Karpas-422 (cell line): ENCODE results near the gene DBNL. TPM values are rescaled to one million over a fixed set of nuclear protein-coding genes. Genes with fewer than 3 reads are reported as not detected.

ENCODE experiments used
- DNase-seq: peaks from one replicate; pipeline ENCODE4 v3.0.0-alpha.2; 2015
- H2AFZ ChIP-seq: fragments of 200-600 bp; sonication (generic); 2 replicates; pipeline ENCODE4 v1.6.1; 2014; ENCODE audit warnings: antibody characterized with exemption, low read length, mixed read lengths
- H3K27ac ChIP-seq: fragments of 200-600 bp; sonication (generic); 2 replicates; pipeline ENCODE4 v1.5.1; 2014; ENCODE audit warnings: mild to moderate bottlenecking, low read length, moderate library complexity
- H3K27me3 ChIP-seq: fragments of 200-600 bp; sonication (generic); 2 replicates; pipeline ENCODE4 v1.6.1; 2014; ENCODE audit warnings: low read length, mixed read lengths
- H3K36me3 ChIP-seq: fragments of 200-600 bp; sonication (generic); 2 replicates; pipeline ENCODE4 v1.6.1; 2014; ENCODE audit warnings: low read length, mixed read lengths; ENCODE audit not compliant: insufficient read depth
- H3K4me1 ChIP-seq: fragments of 200-600 bp; sonication (generic); 2 replicates; pipeline ENCODE4 v1.6.1; 2014; ENCODE audit warnings: mild to moderate bottlenecking, low read length, mixed read lengths
- H3K4me2 ChIP-seq: fragments of 200-600 bp; sonication (generic); 2 replicates; pipeline ENCODE4 v1.6.1; 2014; ENCODE audit warnings: low read length, low read depth, mild to moderate bottlenecking; ENCODE audit not compliant: poor library complexity, severe bottlenecking
- H3K4me3 ChIP-seq: fragments of 200-600 bp; sonication (generic); 2 replicates; pipeline ENCODE4 v1.5.1; 2014; ENCODE audit warnings: mild to moderate bottlenecking, antibody characterized with exemption, low read length, mixed read lengths
- H3K79me2 ChIP-seq: fragments of 200-600 bp; sonication (generic); 2 replicates; pipeline ENCODE4 v1.6.1; 2014; ENCODE audit warnings: mild to moderate bottlenecking, low read length, mixed read lengths
- H3K9ac ChIP-seq: fragments of 200-600 bp; sonication (generic); 2 replicates; pipeline ENCODE4 v1.6.0; 2014; ENCODE audit warnings: low read length
- H3K9me2 ChIP-seq: fragments of 200-600 bp; sonication (generic), shearing (Covaris generic); replicated peaks from 2 replicates; pipeline ENCODE4 v1.6.0; 2014; ENCODE audit warnings: mild to moderate bottlenecking, low read length, moderate library complexity; ENCODE audit not compliant: insufficient read depth
- H3K9me3 ChIP-seq: fragments of 300-700, 200-600 bp; sonication (generic); 2 replicates; pipeline ENCODE4 v1.6.1; 2014; ENCODE audit warnings: low read length, mixed read lengths
- H4K20me1 ChIP-seq: fragments of 200-600 bp; sonication (generic); 2 replicates; pipeline ENCODE4 v1.6.1; 2014; ENCODE audit warnings: mild to moderate bottlenecking, antibody characterized with exemption, low read length, low read depth; ENCODE audit not compliant: insufficient read depth
- total RNA-seq: library from RNA; depleted of rRNA; stranded (reverse); fragments of >200 nt; shearing (Covaris generic); gene quantifications from 2 replicates; pipeline ENCODE4 v1.2.3, GENCODE V29; 2014; ENCODE audit warnings: low replicate concordance

Gene DBNL
- total RNA-seq, 1 experiment from 2014 or later, result 116 TPM

DNA sequence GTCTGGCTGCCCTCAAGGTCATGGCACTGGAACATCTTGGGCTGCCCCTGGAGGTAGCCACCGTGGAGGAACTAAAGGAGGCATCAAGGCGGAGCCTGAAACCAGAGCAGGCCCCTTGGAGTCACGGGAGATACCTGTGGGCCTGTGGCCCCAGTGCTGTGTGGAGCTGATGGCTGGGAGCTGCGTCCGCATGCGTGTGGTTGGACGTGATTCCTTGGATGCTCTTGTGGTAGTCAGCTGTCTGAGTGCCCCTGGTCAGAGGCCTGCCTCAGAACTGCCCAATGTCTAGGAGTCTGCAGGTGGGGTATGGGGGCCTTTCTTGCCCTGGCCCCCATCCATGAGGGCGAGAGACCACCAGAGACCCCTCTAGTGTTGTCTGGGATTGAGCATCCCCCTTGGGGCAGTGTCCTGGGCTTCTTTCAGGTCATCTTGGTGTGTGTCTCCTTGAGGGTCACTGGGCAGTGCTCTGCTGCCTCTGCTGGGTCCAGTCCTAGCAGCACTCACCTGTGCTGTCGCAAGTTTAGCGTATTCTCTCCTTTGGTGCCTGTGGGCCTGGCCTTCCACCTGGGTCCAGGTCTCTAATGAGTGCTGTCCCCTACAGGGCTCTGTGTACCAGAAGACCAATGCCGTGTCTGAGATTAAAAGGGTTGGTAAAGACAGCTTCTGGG lies 12.8 kb downstream of the DBNL start:
- H3K4me2 ChIP-seq, result peak overlapping the region; percentile 78
- H4K20me1 ChIP-seq, result no peaks in the 10 kb centered on the region
- no peak overlapping the region for H2AFZ ChIP-seq
- H3K9ac ChIP-seq, result peak overlapping the region; percentile 82
- peaks cover 67% of the 10 kb centered on the region for H3K4me1 ChIP-seq
- no peaks in the 10 kb centered on the region for H3K9me2 ChIP-seq
- H3K79me2 ChIP-seq, result 0 out of 2 replicates have a peak, but pooled peaks cover 8% of the 10 kb centered on the region
- no peaks in the 10 kb centered on the region for H3K9me3 ChIP-seq
- H3K27ac ChIP-seq, result peak overlapping the region; percentile 99
- peaks cover 43% of the 10 kb centered on the region for H3K36me3 ChIP-seq
- no peaks in the 10 kb centered on the region for H3K27me3 ChIP-seq
- no peak for DNase-seq
- peak overlapping the region; percentile 58; the same call in 1 of the 2 replicates for H3K4me3 ChIP-seq

DNA sequence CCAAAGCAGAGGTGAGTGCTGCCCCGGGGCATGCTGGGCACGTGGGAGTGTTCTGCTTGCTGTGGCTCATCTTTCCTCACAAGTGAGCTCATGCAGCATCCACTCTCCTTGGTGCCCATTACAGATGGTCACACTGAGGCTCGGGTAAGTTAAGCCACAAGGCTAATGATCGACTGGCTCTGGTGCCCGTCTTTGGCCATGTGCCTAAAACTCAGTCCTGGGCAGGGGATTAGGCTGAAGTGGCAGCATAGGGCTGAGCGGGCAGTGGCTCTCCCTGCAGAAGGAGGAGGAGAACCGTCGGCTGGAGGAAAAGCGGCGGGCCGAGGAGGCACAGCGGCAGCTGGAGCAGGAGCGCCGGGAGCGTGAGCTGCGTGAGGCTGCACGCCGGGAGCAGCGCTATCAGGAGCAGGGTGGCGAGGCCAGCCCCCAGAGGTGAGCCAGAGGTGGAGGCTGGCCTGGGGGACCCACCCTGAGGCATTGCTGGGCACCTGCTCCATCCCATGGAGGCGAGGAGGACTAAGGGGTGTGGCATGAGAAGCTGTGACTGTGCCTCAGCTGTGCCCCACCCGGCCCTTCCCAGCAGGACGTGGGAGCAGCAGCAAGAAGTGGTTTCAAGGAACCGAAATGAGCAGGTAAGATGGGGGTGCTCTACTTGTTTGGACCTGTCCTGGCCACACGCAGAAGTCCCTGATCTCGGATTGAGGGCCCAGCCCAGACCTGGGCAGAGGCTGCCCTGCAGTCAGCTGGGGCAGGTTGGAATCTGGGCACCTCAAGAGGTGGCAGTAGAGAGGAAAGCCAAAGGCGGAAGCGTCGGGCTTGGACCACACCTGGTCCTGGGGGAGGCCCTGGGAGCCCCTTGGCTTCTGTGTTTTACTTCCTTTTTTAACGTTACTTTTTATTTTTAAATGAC lies 13.6 kb downstream of the DBNL start:
- H3K9me2 ChIP-seq, result no peaks in the 10 kb centered on the region
- H3K9ac ChIP-seq, result peak overlapping the region; percentile 82
- H3K4me3 ChIP-seq, result peak overlapping the region; percentile 58
- H4K20me1 ChIP-seq, result no peaks in the 10 kb centered on the region
- no peaks in the 10 kb centered on the region for H3K27me3 ChIP-seq
- H3K9me3 ChIP-seq, result no peaks in the 10 kb centered on the region
- peak; percentile 90 for DNase-seq
- peak overlapping the region; percentile 99 for H3K27ac ChIP-seq
- H3K79me2 ChIP-seq, result 0 out of 2 replicates have a peak, but pooled peaks cover 4% of the 10 kb centered on the region
- H2AFZ ChIP-seq, result no peak overlapping the region
- peaks cover 49% of the 10 kb centered on the region for H3K36me3 ChIP-seq
- peak overlapping the region; percentile 78 for H3K4me2 ChIP-seq
- peaks cover 67% of the 10 kb centered on the region for H3K4me1 ChIP-seq

DNA sequence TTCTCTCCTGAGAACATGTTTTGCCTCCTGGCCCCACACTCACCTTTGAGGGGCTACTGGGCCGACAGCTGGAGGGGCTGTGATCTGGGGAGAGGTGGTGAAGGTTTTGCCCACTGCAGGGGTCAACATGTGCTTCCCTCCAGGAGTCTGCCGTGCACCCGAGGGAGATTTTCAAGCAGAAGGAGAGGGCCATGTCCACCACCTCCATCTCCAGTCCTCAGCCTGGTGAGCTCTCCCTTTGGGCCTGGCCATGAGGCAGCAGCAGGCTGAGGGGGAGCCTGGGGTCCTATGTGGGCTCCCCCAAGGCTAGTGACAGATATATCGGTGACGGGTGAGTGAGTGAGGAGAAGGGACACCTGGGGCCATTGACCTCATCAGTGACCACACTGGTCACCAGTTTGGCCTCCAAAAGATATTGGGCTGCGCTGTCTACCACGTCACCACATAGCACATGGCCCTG lies 14.3 kb downstream of the DBNL start:
- peaks cover 71% of the 10 kb centered on the region for H3K4me1 ChIP-seq
- H3K79me2 ChIP-seq, result 0 out of 2 replicates have a peak, but pooled peaks cover 4% of the 10 kb centered on the region
- peak overlapping the region; percentile 78 for H3K4me2 ChIP-seq
- no peaks in the 10 kb centered on the region for H3K27me3 ChIP-seq
- H3K36me3 ChIP-seq, result peaks cover 45% of the 10 kb centered on the region
- peak overlapping the region; percentile 99 for H3K27ac ChIP-seq
- H3K9ac ChIP-seq, result peak overlapping the region; percentile 82
- no peaks in the 10 kb centered on the region for H3K9me2 ChIP-seq
- DNase-seq, result no peak
- H3K4me3 ChIP-seq, result peak overlapping the region; percentile 58
- no peaks in the 10 kb centered on the region for H4K20me1 ChIP-seq
- no peaks in the 10 kb centered on the region for H3K9me3 ChIP-seq
- H2AFZ ChIP-seq, result no peak overlapping the region

DNA sequence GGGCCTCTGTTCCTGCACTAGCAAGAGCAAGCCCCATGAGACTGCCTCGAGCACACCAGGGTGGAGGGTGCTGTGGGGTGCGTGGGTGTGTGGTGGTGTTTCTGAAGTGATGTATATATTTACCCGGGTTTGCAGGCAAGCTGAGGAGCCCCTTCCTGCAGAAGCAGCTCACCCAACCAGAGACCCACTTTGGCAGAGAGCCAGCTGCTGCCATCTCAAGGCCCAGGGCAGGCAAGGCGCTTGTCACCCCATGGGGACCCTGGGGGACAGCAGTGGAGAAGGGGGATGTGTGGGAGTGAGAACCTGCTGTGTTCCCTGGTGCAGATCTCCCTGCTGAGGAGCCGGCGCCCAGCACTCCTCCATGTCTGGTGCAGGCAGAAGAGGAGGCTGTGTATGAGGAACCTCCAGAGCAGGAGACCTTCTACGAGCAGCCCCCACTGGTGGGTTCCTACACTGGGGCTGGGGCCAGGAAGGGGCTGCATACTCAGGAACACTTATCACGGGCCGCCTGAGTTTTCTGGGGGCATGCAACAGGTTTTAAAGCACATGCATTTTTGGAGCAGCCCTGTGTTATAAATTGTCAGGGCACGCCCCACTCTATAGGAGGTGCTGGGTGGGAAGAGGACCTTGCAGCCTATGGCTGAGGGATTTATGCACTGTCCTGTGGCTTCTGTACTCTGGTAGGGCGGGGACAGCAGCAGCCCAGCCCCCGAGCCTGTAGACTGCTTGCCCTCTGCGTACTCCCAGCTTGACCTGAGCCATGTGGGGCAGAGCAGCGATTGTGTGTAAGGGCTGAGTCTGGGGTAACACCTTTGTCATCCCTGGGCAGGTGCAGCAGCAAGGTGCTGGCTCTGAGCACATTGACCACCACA lies 15.0 kb downstream of the DBNL start:
- peaks cover 71% of the 10 kb centered on the region for H3K4me1 ChIP-seq
- no peak overlapping the region for H2AFZ ChIP-seq
- H3K79me2 ChIP-seq, result 0 out of 2 replicates have a peak, but pooled peaks cover 4% of the 10 kb centered on the region
- H4K20me1 ChIP-seq, result no peaks in the 10 kb centered on the region
- peak; percentile 94 for DNase-seq
- H3K36me3 ChIP-seq, result peaks cover 44% of the 10 kb centered on the region
- H3K9ac ChIP-seq, result peak overlapping the region; percentile 82
- peak overlapping the region; percentile 58 for H3K4me3 ChIP-seq
- H3K9me3 ChIP-seq, result no peaks in the 10 kb centered on the region
- H3K27me3 ChIP-seq, result no peaks in the 10 kb centered on the region
- no peaks in the 10 kb centered on the region for H3K9me2 ChIP-seq
- peak overlapping the region; percentile 78 for H3K4me2 ChIP-seq
- peak overlapping the region; percentile 99 for H3K27ac ChIP-seq

DNA sequence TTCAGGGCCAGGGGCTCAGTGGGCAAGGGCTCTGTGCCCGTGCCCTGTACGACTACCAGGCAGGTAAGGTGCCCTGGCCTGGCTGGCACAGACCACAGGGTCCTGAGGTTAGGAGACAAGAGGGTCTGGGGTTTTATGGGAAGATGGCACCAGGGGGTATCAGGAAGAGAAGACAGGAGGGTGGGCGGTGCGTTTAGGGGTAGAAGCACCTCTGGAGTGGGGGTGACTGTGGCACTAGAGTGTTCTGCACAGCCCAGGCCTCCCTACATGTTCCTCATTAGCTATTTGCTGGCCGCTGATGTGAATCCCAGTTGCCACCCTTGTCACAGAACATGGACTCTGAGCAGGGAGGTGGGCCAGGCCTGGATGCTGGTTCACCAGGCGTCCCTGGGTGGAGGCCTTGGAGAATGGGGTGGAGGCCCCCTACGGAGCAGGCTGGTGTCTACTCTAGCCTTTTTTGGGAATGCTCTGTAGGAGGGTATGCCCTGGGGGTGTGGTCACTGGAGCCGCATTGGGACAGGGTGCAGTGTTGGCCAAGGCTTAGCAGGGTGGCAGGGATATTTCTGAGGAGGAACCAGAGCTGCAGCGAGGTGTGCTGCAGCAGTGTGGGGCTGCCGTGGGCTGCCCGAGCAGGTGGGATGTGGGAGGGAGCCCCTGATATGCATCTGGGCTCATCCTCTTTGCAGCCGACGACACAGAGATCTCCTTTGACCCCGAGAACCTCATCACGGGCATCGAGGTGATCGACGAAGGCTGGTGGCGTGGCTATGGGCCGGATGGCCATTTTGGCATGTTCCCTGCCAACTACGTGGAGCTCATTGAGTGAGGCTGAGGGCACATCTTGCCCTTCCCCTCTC lies 15.8 kb downstream of the DBNL start:
- H3K27me3 ChIP-seq, result no peaks in the 10 kb centered on the region
- H2AFZ ChIP-seq, result no peak overlapping the region
- no peaks in the 10 kb centered on the region for H3K79me2 ChIP-seq
- no peaks in the 10 kb centered on the region for H4K20me1 ChIP-seq
- no peaks in the 10 kb centered on the region for H3K9me3 ChIP-seq
- H3K4me2 ChIP-seq, result peak overlapping the region; percentile 78
- H3K27ac ChIP-seq, result peak overlapping the region; percentile 99
- H3K9ac ChIP-seq, result peak overlapping the region; percentile 82
- H3K4me3 ChIP-seq, result peak overlapping the region; percentile 58; the same call in 1 of the 2 replicates
- peak; percentile 38 for DNase-seq
- no peaks in the 10 kb centered on the region for H3K9me2 ChIP-seq
- H3K36me3 ChIP-seq, result peaks cover 38% of the 10 kb centered on the region
- peaks cover 69% of the 10 kb centered on the region for H3K4me1 ChIP-seq

DNA sequence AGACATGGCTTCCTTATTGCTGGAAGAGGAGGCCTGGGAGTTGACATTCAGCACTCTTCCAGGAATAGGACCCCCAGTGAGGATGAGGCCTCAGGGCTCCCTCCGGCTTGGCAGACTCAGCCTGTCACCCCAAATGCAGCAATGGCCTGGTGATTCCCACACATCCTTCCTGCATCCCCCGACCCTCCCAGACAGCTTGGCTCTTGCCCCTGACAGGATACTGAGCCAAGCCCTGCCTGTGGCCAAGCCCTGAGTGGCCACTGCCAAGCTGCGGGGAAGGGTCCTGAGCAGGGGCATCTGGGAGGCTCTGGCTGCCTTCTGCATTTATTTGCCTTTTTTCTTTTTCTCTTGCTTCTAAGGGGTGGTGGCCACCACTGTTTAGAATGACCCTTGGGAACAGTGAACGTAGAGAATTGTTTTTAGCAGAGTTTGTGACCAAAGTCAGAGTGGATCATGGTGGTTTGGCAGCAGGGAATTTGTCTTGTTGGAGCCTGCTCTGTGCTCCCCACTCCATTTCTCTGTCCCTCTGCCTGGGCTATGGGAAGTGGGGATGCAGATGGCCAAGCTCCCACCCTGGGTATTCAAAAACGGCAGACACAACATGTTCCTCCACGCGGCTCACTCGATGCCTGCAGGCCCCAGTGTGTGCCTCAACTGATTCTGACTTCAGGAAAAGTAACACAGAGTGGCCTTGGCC lies 16.6 kb downstream of the DBNL start:
- Histone ChIP-seq H3K27me3 (no peaks in the 10 kb centered on the region), H3K27ac (peak overlapping the region; percentile 99), H3K36me3 (peaks cover 38% of the 10 kb centered on the region), H3K4me3 (no peak overlapping the region), H3K9me3 (no peaks in the 10 kb centered on the region), H4K20me1 (no peaks in the 10 kb centered on the region), H3K79me2 (no peaks in the 10 kb centered on the region), H3K4me2 (no peak overlapping the region), H2AFZ (no peak overlapping the region), H3K9me2 (no peaks in the 10 kb centered on the region), H3K9ac (no peak overlapping the region), H3K4me1 (peaks cover 66% of the 10 kb centered on the region)
- DNase-seq, result no peak
